Posterior vena cava (tissue), 2 donors: ENCODE results near the gene GRAMD1C. TPM values are rescaled to one million over a fixed set of nuclear protein-coding genes. Genes with fewer than 3 reads are reported as not detected.
"Not testable (repeated sequence)": the region's sequence is repeated elsewhere in the genome, so short reads cannot be mapped to it uniquely, and the experiment has no call there.

Experiments
- DNase-seq: peaks from one replicate; pipeline ENCODE4 v3.0.0-alpha.2; 2020; ENCODE audit warnings: low spot score
- intact Hi-C, 2 donors: fragments of 100-400 bp; cut with DNase I; formaldehyde crosslinking; loops; one replicate each; pipeline versions ENCODE4 v1.14.1 to v1.14.2; 2022 to 2023
- total RNA-seq, 2 donors: library from RNA; stranded (reverse); fragmentation: NEBNext Ultra II Directional; extraction: Animal tissue kit (Norgen Biotek cat#: 25700); gene quantifications; one replicate each; pipeline ENCODE4 v1.2.1, GENCODE V29; 2021
- donor health status: DM: yes; HTN: yes; CAD: no.
- donor health status: DM: yes; HTN: yes; CAD: no.

The GRAMD1C gene
- total RNA-seq, 2 donors from 2014 or later: 1.1 to 1.2 TPM

GRCh38 chr3:113847664-113848461 lies 9.3 kb downstream of the GRAMD1C start:
- DNase-seq: no peak
- intact Hi-C loops: no loop called here

GRCh38 chr3:113849071-113849470 lies 10.5 kb downstream of the GRAMD1C start:
- intact Hi-C loops, DNase-seq: not testable (repeated sequence)

- intact Hi-C loops: loop anchor here in 1 of 2 donors (10.0 kb wide), 1 partner anchor 485 kb away; no protein-coding TSS in a partner anchor
- not testable (repeated sequence) for DNase-seq
Measured at GRCh38 chr3:113849841-113850240, 11.3 kb downstream of the GRAMD1C start.

- DNase-seq: not testable (repeated sequence)
- intact Hi-C loops: loop anchor here in 1 of 2 donors (10.0 kb wide), 1 partner anchor 484 kb away; no protein-coding TSS in a partner anchor
Measured at GRCh38 chr3:113850391-113850790, 11.8 kb downstream of the GRAMD1C start.

GRCh38 chr3:113852506-113852905 lies 13.9 kb downstream of the GRAMD1C start:
- intact Hi-C loops: loop anchor here in 1 of 2 donors (10.0 kb wide), 1 partner anchor 482 kb away; no protein-coding TSS in a partner anchor
- DNase-seq: no peak

- DNase-seq: no peak
- intact Hi-C loops: no loop called here
Measured at GRCh38 chr3:113867506-113867905, 28.9 kb downstream of the GRAMD1C start.

- no peak for DNase-seq
- intact Hi-C loops: no loop called here
Measured at GRCh38 chr3:113873293-113873692, 34.7 kb downstream of the GRAMD1C start.

GRCh38 chr3:113873814-113874526 lies 35.4 kb downstream of the GRAMD1C start:
- intact Hi-C loops: no loop called here
- DNase-seq: no peak

GRCh38 chr3:113878403-113878802 lies 39.8 kb downstream of the GRAMD1C start:
- no peak for DNase-seq
- intact Hi-C loops: no loop called here

- no peak for DNase-seq
- intact Hi-C loops: no loop called here
Measured at GRCh38 chr3:113885050-113885449, 46.5 kb downstream of the GRAMD1C start.

- no peak for DNase-seq
- intact Hi-C loops: no loop called here
Measured at GRCh38 chr3:113890256-113890900, 51.8 kb downstream of the GRAMD1C start.

- intact Hi-C loops: no loop called here
- no peak for DNase-seq
Measured at GRCh38 chr3:113894927-113895326, 56.3 kb downstream of the GRAMD1C start.

GRCh38 chr3:113895964-113896363 lies 57.4 kb downstream of the GRAMD1C start:
- no peak for DNase-seq
- intact Hi-C loops: no loop called here

- DNase-seq: no peak
- intact Hi-C loops: no loop called here
Measured at GRCh38 chr3:113896930-113897329, 58.3 kb downstream of the GRAMD1C start.

GRCh38 chr3:113897373-113897777 lies 58.8 kb downstream of the GRAMD1C start:
- intact Hi-C loops: no loop called here
- DNase-seq: no peak

- intact Hi-C loops: no loop called here
- DNase-seq: no peak
Measured at GRCh38 chr3:113898892-113899291, 60.3 kb downstream of the GRAMD1C start.

- intact Hi-C loops: no loop called here
- no peak for DNase-seq
Measured at GRCh38 chr3:113906568-113907140, 68.1 kb downstream of the GRAMD1C start.

- no peak for DNase-seq
- intact Hi-C loops: no loop called here
Measured at GRCh38 chr3:113908133-113908532, 69.5 kb downstream of the GRAMD1C start.

GRCh38 chr3:113910966-113911365 lies 72.4 kb downstream of the GRAMD1C start:
- intact Hi-C loops: no loop called here

More at GRCh38 chr3:113910966-113911365, 72.4 kb downstream of the GRAMD1C start:
- DNase-seq: no peak
